Type B pancreatic cell (in vitro differentiated cells): ENCODE data around the gene GNB1. TPM values are rescaled to one million over a fixed set of nuclear protein-coding genes. Genes with fewer than 3 reads are reported as not detected.

Source experiments
- DNase-seq: peaks from one replicate; pipeline ENCODE4 v3.0.0; 2021; ENCODE audit warnings: mixed read lengths; ENCODE audit not compliant: unreplicated experiment; ENCODE audit errors: extremely low spot score
- H3K27ac Mint-ChIP-seq: 2 replicates; pipeline ENCODE4 v1.8.0; 2021; ENCODE audit warnings: mild to moderate bottlenecking, mixed read lengths
- H3K27me3 Mint-ChIP-seq: 2 replicates; pipeline ENCODE4 v1.8.0; 2021; ENCODE audit warnings: mixed read lengths
- H3K36me3 Mint-ChIP-seq: 2 replicates; pipeline ENCODE4 v1.8.0; 2021; ENCODE audit warnings: mixed read lengths
- H3K4me1 Mint-ChIP-seq: one replicate; pipeline ENCODE4 v1.8.0; 2021; ENCODE audit warnings: mixed read lengths; ENCODE audit not compliant: unreplicated experiment
- H3K4me3 Mint-ChIP-seq: 2 replicates; pipeline ENCODE4 v1.8.0; 2021; ENCODE audit warnings: mild to moderate bottlenecking, mixed read lengths
- H3K9me3 Mint-ChIP-seq: 2 replicates; pipeline ENCODE4 v1.8.0; 2021; ENCODE audit warnings: mixed read lengths
- CTCF ChIP-seq: fragments of 200-600 bp; sonication (generic); conservative IDR thresholded peaks from 2 replicates; pipeline ENCODE4 v1.5.0; 2021; ENCODE audit warnings: antibody characterized with exemption, mild to moderate bottlenecking
- total RNA-seq: library from RNA; stranded (reverse); gene quantifications from 2 replicates; pipeline ENCODE4 v1.2.1, GENCODE V29; 2021; ENCODE audit warnings: low replicate concordance

GNB1 gene
- total RNA-seq, 1 donor from 2014 or later, result 297 TPM

- no peaks in the 10 kb centered on the region for H3K27me3 Mint-ChIP-seq
- H3K27ac Mint-ChIP-seq, result no peak overlapping the region
- TF ChIP-seq CTCF, result no peak
- no peaks in the 10 kb centered on the region for H3K9me3 Mint-ChIP-seq
- H3K4me1 Mint-ChIP-seq, result peaks cover 2% of the 10 kb centered on the region
- DNase-seq, result no peak
- H3K36me3 Mint-ChIP-seq, result peaks cover 18% of the 10 kb centered on the region
- H3K4me3 Mint-ChIP-seq, result no peak overlapping the region
Observed at GRCh38 chr1:1788136-1788535, 102.8 kb downstream of the GNB1 start.

- H3K4me3 Mint-ChIP-seq, result no peak overlapping the region
- TF ChIP-seq CTCF, result no peak
- H3K27ac Mint-ChIP-seq, result no peak overlapping the region
- no peaks in the 10 kb centered on the region for H3K9me3 Mint-ChIP-seq
- peaks cover 5% of the 10 kb centered on the region for H3K4me1 Mint-ChIP-seq
- no peaks in the 10 kb centered on the region for H3K27me3 Mint-ChIP-seq
- DNase-seq, result no peak
- peaks cover 15% of the 10 kb centered on the region for H3K36me3 Mint-ChIP-seq
Observed at GRCh38 chr1:1786836-1787605, 103.9 kb downstream of the GNB1 start.

- no peak for DNase-seq
- peaks cover 5% of the 10 kb centered on the region for H3K4me1 Mint-ChIP-seq
- H3K27me3 Mint-ChIP-seq, result no peaks in the 10 kb centered on the region
- no peak for TF ChIP-seq CTCF
- no peaks in the 10 kb centered on the region for H3K9me3 Mint-ChIP-seq
- H3K4me3 Mint-ChIP-seq, result no peak overlapping the region
- H3K36me3 Mint-ChIP-seq, result peaks cover 14% of the 10 kb centered on the region
- no peak overlapping the region for H3K27ac Mint-ChIP-seq
Observed at GRCh38 chr1:1785666-1786065, 105.2 kb downstream of the GNB1 start.

GRCh38 chr1:1784933-1785332, 106.0 kb downstream of the GNB1 start:
- Mint-ChIP-seq H3K9me3 (no peaks in the 10 kb centered on the region), H3K4me3 (no peak overlapping the region), H3K27ac (no peak overlapping the region), H3K36me3 (peaks cover 10% of the 10 kb centered on the region), H3K27me3 (no peaks in the 10 kb centered on the region), H3K4me1 (peaks cover 5% of the 10 kb centered on the region)
- no peak for DNase-seq
- TF ChIP-seq CTCF, result no peak

GRCh38 chr1:1783320-1783719, 107.6 kb downstream of the GNB1 start:
- peaks cover 5% of the 10 kb centered on the region for H3K36me3 Mint-ChIP-seq
- H3K27ac Mint-ChIP-seq, result peak overlapping the region; percentile 81
- H3K9me3 Mint-ChIP-seq, result no peaks in the 10 kb centered on the region
- peak overlapping the region; percentile 73 for H3K4me3 Mint-ChIP-seq
- no peak for DNase-seq
- TF ChIP-seq CTCF, result no peak
- H3K4me1 Mint-ChIP-seq, result peaks cover 5% of the 10 kb centered on the region
- H3K27me3 Mint-ChIP-seq, result no peaks in the 10 kb centered on the region
